Stimulated activated CD4-positive, alpha-beta T cell treated with anti-CD3 and anti-CD28 coated beads, Interleukin-1b, Interleukin-23, amount 100 ng/mL, for 24 hours (primary cell): ENCODE measurements around the gene TCEA3.

Experiments used
- DNase-seq, 4 experiments: peaks; one replicate each; pipeline ENCODE4 v3.0.0-alpha.2; 2020; ENCODE audit warnings: low read depth in 4 of 4, low spot score in 1 of 4

TCEA3 gene

DNA sequence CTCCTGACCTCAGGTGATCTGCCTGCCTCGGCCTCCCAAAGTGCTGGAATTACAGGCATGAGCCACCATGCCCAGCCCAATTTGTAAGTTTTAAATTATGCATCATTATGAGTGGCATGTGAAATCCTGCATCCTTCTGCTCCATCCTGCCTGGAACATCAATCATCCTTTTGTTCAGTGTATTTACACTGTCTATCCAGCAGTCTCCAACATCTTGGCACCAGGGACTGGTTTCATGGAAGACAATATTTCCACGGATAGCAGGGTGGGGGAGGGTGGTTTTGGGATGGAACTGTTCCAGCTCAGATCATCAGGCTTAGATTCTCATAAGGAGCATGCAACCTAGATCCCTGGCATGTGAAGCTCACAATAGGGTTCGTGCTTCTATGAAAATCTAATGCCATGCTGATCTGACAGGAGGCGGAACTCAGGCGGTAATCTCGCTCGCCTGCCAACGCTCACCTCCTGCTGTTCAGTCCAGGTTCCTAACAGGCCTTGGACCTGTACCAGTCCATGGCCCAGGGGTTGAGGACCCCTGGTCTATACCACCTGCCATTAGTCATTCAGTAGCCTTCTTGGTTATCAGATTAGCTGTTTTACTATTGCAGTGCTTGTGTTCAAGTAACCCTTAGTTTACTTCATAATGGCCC, 22.2 kb upstream of the TCEA3 start:
- DNase-seq = no peak

DNA sequence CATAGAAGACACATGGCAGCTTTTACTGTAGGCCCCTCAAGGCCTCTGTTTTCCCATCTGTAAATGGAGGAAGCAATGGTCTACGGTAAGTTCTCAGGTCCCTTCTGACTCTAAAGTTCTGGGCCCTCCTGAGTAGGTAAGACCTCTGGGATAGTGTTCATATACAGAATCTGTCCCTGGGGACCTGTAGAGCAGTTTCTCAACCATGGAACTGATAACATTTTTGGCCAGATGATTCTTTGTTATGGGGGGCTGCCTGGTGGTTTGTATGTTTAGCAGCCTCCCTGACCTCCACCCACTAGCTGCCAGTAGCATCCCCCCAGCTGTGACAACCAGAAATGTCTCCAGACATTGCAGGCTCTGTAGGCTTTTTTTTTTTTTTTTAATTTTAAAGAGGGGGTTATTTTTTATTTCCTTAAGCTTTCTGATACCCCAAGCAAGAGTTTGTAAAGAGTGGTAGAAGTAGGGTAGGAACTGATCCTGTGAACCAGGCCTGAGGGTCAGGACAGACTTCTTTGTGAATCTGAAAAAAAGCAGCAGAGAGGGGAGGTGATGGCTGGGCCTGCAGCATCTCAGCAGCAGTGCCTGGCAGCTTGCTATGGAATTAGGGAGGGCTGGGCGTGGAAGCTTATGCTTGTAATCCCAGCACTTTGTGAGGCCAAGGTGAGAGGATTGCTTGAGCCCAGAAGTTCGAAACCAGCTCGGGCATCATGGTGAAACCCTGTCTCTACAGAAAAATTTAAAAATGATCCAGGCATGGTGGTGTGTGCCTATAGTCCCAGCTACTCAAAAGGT, 20.2 kb upstream of the TCEA3 start:
- DNase-seq = no peak

DNA sequence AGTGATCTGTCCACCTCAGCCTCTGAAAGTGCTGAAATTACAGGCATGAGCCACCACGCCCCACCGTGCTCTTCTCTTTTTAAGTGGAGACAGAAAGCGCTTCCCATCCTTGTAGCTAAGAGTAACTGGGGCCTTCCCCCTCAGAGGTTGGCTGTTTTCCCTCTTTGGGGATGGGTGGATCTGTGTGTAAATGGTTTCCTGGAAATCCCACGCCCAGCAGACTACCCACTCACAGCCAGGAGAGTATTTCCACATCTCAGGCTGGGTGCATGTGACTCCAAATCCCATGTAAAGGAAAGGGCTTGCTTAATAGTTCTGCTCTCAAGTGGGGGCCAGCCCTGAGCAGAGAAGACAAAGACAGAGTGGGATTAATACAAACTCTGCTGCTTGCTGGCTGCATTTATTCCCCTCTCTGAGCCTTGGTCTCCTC, 19.6 kb upstream of the TCEA3 start:
- DNase-seq = no peak

DNA sequence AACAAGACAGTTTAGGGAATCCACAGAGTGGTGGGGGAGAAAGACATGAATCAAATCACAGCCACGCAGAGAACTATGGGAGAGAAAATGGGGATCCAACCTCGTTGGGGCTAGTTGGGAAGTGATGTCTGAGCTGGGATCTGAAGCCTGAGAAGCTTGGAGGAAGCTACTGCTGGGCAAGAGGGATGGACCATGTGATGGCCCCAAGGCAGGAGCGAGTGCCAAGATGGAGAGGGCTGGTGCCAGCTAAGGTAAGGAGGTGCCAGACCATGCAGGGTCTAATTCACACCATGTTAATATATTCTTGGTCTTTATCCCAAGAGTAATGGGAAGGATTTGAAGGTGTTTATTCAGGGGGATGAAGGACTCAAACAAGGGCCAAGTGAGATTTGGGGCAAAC, 18.2 kb upstream of the TCEA3 start:
- no peak for DNase-seq

DNA sequence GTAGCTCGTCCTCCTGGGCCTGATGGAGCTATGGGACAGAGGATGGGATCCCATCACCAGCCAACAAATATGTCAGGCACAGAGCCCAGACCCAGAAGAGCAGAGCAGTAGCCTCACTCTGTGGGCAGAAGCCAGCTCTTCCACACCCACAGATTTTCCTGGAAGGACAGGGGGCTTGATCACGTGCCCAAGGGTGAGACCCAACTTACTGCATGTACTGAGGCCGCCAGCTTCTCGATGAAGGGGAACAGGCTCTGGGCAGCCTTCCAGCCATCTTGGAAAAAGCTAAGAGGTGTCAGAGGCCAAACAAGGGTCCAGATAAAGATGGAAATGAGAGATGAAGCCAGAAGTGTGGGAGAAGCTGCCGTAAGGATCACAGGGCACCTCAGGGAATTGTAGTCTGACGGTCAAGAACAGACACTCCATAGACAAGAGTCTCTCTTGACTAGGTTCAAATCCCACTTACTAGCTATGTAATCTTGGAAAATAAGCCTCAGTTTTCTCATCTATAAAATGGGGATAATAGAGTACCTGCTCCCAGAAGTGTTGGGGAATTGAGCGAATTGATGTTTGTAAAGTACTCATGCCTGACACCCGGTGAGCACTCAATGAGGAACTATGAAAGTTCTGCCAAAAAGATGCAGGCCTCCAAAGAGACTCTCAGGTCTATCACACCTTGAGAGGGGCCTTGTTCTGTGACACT, 17.0 kb upstream of the TCEA3 start:
- no peak for DNase-seq

DNA sequence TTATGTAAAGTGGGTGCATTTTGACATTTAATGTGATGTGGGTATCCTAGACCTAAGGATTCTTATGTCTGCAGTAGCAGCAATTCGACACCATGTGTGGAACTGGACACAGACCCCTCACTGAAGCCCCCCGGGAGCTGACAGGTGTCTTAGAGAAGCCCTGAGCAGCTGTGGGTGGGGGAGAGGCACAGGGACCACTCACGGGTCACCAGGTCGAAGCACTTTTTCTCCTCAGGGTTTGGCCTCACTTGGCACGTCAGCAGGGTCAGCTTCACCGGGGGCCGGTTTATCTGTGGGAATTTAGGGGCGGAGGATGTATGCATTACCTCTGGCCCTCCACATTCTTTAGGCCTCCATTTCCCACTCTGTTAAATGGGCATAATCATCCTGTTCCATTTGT, 14.0 kb upstream of the TCEA3 start:
- no peak for DNase-seq

DNA sequence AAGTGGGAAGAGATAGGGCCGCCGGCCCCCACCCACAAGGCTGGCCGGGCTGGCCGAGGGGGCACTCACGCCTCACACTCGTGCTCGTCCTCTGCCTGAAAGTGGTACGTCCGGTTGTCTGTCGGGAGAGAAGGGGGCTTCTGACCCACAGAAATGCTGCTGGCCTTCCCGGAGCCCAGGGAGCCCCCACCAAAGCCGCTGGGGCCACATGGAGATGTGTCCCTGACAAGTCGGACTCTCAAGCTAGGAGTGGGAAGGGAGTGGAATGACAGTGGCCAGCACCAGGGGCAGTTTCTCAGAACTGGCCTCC, 12.8 kb upstream of the TCEA3 start:
- no peak for DNase-seq

DNA sequence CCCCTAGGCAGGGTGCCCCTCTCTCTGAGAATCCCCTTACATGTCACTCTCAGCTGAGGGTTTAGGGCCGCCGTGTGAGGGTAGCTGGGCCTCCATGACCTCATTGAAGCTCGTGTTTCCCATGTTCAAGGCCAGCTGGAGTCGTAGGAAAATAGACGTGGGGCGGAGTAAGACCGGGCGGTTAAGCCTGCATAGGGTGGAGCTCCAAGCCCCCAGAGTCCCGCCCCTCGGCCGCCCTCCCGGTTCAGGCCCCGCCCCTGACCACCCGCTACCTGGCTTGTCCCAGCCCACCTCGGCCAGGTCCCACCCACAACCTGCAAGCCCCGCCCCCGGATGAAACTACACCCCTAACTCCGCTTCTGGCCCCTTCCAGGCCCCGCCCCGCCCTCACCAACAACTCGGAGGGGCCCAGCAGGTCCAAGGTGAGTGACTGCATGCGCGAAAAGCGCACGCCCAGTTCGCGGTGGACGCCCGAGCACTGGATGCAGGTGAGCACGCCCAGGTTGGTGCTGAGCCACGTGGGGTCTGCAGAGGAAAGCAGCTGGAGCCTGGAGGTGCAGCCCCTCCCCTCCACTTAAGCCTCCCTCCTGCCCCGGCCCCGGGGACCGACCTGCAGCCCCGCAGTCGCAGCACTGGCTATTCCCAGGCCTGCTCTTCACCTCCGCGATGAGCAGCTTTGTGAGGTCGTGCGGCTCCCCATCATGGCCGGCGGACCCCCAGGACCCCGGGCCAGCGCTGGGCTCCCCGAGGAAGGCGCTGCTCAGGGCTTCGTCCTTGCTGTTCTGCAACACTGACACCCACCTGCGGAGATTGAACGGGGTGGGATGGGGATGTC, 12.2 kb upstream of the TCEA3 start:
- DNase-seq = no peak

DNA sequence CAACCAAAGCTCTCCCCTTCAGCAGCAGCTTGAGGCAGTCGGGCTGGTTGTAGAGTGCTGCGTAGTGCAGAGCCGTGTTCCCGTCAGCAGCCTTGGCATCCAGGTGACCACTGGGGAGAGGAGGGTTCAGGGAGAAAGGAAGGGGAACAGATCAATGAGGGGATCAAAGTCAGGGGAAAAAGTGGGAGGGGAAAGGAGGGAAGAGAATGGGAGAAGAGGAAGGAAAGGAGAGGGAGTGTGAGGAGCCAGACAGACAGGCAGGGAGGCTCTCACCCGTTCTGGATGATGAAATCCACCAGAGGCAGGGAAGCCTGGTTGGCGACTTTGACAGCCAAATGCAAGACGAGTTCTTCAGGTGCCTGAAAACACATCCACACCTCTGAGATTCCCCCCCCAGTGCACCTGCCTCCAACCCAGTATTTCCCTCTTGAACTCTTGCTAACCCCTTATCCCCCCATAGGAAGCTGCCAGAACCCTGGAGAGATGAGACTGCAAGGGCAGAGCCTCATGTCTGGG, 9.8 kb upstream of the TCEA3 start:
- no peak for DNase-seq

DNA sequence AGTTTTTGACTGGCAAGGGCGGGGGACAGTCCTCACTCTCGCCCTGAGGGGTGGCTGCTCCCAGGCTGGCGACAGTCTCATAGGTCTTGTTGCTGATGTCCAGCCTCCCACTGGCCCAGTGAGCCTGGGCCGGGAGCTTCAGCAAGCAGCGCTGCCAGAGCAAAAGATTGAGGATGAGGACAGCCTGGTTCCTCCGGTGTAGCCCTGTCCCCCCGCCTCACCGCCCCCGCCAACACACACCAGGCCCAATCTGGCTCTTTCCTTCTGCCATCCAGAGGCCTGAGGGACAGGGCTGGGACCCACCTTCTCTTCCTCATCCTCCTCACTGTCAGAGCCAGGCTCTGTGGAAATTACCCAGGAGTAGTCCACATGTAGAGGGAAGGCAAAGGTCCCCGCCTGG, 8.6 kb upstream of the TCEA3 start:
- no peak for DNase-seq

DNA sequence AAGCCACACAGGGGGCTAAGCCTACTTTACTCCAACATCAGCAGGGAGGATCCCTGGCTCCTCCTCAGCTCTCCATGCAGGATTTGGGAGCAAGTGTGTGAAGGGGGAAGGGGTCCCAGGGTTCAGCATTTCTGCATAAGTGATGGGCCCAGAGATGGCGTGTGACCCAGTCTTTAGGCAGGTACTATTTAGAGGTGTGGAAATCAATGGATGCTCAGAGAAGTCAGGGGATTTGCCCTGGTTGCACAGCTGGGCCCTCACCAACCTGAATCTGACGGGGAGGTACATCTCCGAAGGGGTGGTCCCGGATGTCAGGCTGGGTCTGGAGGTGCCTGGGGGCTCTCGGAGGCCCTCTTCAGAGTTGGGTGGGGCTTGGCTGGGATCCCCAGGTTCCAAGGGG, 6.9 kb upstream of the TCEA3 start:
- DNase-seq = no peak

DNA sequence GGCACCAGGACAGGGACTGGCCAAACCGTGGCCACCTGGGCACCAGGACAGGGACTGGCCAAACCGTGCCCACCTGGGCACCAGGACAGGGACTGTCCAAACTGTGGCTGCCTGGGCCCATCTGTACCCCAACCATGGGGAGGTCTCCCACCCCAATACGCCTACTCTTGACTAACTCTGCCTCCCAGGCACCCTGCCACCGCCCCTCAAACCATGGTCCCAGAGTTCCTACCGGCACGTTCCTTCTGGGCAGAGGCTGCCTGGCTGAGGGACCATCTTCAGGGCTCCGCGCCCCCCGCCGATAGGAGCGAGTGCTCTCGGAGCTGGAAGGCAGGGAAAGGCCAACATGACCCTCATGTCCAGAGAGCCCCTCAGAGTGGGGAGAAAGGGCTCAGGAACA, 6.3 kb upstream of the TCEA3 start:
- no peak for DNase-seq

DNA sequence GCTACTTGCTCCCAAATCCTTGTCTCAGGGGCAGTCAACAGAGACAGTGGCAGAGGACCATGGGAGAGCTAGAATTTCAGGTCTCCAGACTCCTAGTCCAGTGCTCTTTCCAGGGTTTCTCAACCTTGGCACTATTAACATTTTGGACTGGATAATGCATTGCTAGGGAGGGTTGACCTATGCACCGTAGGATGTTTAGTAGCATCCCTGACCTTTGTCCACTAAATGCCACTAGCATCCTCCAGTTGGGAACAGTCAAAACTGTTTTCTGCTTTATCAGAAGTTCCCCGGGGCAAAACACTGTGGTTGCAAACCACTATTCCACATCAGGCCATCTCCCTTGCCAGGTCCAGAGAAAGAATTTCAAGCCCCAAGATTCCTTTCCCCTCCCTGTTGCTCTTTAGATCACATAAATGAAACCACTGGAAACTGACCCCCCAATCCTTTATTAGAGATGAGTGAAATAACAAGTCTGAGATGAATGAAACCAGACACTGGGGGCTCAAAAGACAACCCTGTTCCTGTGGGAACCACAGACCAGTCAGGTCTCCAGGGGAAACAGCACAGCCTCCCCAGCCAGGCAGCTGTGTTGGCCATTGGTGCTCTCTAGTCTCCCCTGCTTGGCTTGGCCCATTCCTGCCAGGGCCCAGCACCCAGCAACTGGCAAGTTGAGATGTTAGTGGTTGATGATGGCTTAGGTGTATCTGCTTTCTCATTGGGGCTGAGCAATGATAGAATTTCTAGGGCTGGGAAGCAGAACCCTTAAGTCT, 3.8 kb upstream of the TCEA3 start:
- no peak for DNase-seq

DNA sequence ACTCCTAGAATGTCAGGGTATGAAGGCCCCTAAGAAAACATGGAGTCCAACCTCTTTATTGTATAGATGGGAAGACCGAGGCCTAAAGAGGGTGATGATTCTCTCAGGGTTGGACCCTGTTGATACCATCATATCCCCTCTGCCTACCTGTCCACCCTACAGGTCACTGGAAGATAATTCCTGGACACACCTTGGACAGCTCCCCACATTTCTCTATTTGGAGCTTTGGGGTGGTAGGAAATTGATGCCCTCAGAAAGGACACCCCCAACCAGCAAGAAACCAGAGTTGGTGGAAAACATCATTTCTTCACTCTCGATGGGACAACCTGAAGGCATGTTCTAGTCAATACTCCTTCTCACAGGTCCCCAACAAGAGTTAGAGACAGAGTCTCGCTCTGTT, 3.0 kb upstream of the TCEA3 start:
- no peak for DNase-seq

DNA sequence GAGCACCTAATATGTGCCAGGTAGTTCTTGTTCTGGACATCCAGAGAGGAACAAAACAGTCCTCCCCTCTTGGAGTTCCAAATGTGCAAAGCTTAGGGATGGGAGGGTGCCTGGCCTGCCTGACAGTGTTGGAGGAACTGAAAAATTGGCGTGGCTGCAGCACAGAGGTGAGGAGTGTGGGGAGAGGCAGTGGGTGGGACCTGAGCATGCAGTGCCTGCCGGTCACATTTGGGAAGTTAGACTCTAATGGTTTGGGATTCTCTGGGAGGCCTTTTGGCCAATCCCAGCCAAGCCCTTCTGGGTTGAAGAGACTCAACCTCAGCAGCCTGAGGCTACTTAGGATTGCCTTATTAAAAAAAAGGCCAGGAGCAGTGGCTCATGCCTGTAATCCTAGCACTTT, 2.3 kb upstream of the TCEA3 start:
- no peak for DNase-seq

DNA sequence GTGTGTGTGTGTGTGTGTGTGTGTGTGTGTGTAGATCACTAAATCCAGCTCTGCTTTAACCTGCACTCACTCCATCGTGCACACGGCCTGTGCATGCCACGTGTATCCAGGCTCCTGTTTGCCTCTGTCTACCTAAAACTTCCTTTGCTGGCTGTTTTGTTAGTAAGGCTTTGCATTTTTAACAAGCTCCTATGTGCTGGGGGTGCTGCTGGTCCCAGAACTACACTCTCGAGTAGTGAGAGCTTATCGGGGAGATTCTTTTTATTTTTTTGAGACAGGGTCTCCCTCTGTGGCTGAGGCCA, 596 bp upstream of the TCEA3 start:
- no peak for DNase-seq

DNA sequence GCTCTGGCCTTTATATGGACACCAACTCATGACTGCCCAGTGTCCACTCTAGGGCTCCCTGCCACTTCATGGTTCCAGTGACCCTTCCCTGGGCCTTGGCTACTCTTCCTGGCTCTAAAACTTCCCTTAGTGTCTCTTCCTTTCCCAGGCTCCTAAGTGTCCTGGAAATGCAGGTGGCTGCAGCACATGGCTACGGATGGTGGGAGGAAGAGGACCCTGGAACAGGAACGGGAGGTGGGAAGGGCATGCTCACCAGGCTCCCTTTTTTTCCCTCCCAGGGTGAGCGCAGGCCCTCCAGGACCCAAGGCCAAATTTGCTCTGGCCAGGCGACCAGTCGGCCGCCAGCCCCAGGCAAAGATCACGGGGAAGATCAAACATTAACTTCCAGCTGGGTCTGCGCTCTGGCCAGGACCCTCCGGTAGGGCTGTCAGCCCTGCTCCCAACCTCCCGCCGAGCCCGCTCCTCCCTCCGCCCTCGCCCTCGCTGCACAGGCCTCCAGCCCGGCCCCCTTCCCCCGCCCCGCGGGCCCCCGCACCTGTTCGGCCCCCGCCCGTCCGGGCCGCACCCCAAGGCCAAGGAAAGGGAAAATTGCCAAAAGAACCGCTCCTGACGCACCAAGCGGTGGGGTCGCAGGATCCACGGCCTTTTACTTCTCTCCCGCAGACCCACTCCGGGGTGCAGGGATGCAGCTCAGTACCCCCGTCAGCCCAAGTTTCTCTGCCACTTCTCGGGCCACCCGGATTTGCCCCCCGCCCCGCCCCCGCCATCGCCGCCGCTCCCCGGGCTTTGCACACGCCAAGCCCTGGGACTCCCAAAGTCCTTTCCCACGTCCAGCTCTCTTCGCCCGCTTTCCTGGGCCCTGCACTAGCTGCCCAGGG, 894 bp downstream of the TCEA3 start:
- no peak for DNase-seq

DNA sequence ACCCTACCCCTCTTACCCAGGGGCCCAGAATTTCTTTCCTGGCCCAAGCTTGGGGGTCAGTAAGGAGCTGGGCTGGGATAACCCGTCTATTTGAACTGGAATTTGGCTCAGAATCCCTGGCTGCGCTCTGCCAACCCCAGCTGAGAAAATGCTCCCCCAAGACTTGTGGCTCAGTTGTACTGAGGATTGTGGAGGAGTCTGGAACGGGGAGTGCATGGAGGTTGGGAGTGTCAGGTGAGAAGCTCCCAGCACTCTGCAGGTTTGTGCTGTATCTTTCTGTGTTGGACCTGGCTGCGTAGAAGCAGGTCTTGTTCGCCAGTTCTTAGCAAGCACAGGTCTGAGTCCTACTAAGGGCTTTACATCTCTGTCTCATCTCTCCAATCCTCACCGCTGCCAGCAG, 1.6 kb downstream of the TCEA3 start:
- DNase-seq = no peak

DNA sequence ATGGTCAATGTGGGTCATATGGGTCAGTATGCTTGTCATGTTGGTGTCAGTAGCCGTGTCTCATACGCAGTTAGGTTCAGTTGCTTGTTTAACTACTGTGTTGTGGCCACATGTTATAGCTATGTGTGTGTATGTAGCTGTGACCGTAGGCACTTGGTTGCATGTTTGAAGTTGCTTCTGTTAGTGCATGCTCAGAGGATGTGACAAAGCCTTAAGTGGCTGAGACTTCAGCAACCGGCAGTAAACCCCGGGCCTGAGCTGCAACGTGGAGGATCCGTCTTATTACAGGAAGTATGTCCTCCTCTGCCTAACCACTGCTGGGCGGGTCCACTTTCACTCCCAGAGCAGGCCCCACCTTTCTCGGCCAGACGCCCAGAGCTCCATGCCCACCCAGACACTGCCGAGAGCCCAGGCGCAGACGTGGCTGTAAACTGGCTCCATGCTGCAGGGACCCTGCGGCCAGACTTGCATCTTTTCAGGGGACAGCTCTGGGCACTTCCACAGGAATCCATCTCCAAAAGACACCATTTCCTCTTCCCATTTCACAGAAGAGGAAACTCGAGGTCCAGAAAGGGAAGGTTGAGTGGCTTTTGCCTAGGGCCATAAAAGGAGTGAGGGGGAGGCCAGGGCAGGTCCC, 2.2 kb downstream of the TCEA3 start:
- no peak for DNase-seq
